ENCODE data around the gene HS3ST5. TPM values are rescaled to one million over a fixed set of nuclear protein-coding genes. Genes with fewer than 3 reads are reported as not detected.

Gene HS3ST5
- total and polyA plus RNA-seq, 2 donors (not counting 3 experiments of a cell fraction or from before 2014, with no cell fraction given) = not detected

GRCh38 chr6:114227944-114228468, 114.8 kb downstream of the HS3ST5 start:
- CTCF ChIA-PET = no interaction called here
- Histone ChIP-seq H2AFZ (ENCODE audit: low read depth, low read length) (no peak overlapping the region), H3K79me2 (ENCODE audit: control insufficient read depth, insufficient read depth, low read length) (no peaks in the 10 kb centered on the region), H3K36me3 (ENCODE audit: control insufficient read depth in 2 of 2, extremely low read depth in 1 of 2, insufficient read depth in 2 of 2, low read length in 2 of 2) (no peaks in the 10 kb centered on the region), H3K9me1 (replicated peaks; ENCODE audit: control insufficient read depth, extremely low read depth, insufficient read depth, low read length) (no peaks in the 10 kb centered on the region), H3K4me1 (ENCODE audit: control insufficient read depth, extremely low read depth, insufficient read depth, low read length) (no peaks in the 10 kb centered on the region), H3K9ac (replicated peaks; ENCODE audit: extremely low read depth, insufficient read depth, low read length) (no peak overlapping the region), H3K9me3 (replicated peaks; ENCODE audit: control insufficient read depth, insufficient read depth, low read length) (no peaks in the 10 kb centered on the region), H3K4me3 (replicated peaks in 1 of 3; ENCODE audit: insufficient read depth in 1 of 3, low read depth in 1 of 3, low read length in 3 of 3) (no peak overlapping the region), H4K20me1 (replicated peaks; ENCODE audit: control insufficient read depth, extremely low read depth, insufficient read depth, low read length) (no peaks in the 10 kb centered on the region), H3K4me2 (ENCODE audit: insufficient read depth, low read length) (no peak overlapping the region), H3K27ac (ENCODE audit: insufficient read depth, low read depth, low read length) (no peak overlapping the region), H3K27me3 (ENCODE audit: control insufficient read depth in 2 of 2, insufficient read depth in 2 of 2, low read length in 2 of 2) (no peaks in the 10 kb centered on the region)
- no peak for TF ChIP-seq JUN (IDR thresholded peaks at IDR 0.05; ENCODE audit: borderline replicate concordance, insufficient read depth, insufficient read length, low read depth)
- no peak for TF ChIP-seq POLR2AphosphoS5 (IDR thresholded peaks at IDR 0.05; ENCODE audit: insufficient read depth, low read depth, low read length)
- TF ChIP-seq GATA2 (IDR thresholded peaks at IDR 0.05; ENCODE audit: insufficient read depth, insufficient read length, low read depth, low read length) = no peak
- TF ChIP-seq EZH2 (IDR thresholded peaks at IDR 0.05; ENCODE audit: borderline replicate concordance, low read depth, low read length, severe bottlenecking) = no peak
- no peak for TF ChIP-seq FOS (IDR thresholded peaks at IDR 0.05; ENCODE audit: borderline replicate concordance, insufficient read depth, low read length)
- no peak for TF ChIP-seq MYC (IDR thresholded peaks at IDR 0.05; ENCODE audit: low read depth, low read length)
- TF ChIP-seq, protein P1, sequence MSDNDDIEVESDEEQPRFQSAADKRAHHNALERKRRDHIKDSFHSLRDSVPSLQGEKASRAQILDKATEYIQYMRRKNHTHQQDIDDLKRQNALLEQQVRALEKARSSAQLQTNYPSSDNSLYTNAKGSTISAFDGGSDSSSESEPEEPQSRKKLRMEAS (IDR thresholded peaks at IDR 0.05; ENCODE audit: insufficient read depth, insufficient read length) = no peak
- no peak for TF ChIP-seq POLR2A (IDR thresholded peaks at IDR 0.05; ENCODE audit: low read depth, low read length)
- TF ChIP-seq CTCF (IDR thresholded peaks at IDR 0.05; ENCODE audit: extremely low read depth in 1 of 2, insufficient read depth in 1 of 2, low read depth in 1 of 2, low read length in 2 of 2) = no peak
- DNase-seq (ENCODE audit: low read depth, low spot score) (no peak), FAIRE-seq (no peak)
- POLR2A ChIA-PET = no interaction called here
- intact Hi-C loops (cut with micrococcal nuclease) (no loop called here), dilution Hi-C loops (cut with MboI; ENCODE audit: extremely low pct_ligation_motif_present, low sequenced_read_pairs) (no loop called here)
- BruUV-seq (replicated peaks) = no TSS peak
